ENCODE measurements around the gene GAD2. TPM values are rescaled to one million over a fixed set of nuclear protein-coding genes. Genes with fewer than 3 reads are reported as not detected.

Gene GAD2
- total and polyA plus RNA-seq, 12 donors = not detected

DNA sequence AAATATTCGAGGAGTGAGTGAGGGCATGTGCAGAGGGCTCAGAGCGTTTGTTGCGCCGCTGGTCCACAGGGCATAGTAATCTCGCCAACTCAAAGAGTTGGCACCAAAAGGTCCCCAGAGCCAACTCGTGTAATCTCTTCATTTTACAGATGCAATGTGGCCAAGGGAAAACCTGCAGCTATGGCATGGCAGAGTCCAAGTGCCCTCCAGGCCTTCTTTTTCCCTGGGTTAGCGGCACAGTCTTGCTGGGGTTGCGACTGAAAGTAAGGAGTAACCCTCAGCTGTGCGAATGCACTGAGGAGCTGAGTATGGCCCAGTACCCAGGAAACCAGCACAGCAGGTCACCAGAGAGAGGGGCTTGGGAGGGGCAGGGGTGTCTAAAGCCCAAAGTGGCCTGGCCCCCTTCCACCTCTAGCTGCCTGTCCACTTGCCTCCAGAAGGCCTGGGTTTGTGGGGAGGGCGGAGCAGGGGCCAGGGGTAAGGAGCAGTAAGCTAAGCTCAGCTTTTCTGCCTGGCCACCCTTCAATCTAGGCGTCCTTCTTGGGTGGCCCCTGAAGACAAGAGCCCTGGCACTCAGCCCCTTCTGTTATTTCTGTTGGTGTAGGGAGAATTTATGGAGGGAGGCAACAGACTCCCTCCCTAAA, 3.3 kb upstream of the GAD2 start:
- intact Hi-C loops (cut with DNase I) = no loop called here

DNA sequence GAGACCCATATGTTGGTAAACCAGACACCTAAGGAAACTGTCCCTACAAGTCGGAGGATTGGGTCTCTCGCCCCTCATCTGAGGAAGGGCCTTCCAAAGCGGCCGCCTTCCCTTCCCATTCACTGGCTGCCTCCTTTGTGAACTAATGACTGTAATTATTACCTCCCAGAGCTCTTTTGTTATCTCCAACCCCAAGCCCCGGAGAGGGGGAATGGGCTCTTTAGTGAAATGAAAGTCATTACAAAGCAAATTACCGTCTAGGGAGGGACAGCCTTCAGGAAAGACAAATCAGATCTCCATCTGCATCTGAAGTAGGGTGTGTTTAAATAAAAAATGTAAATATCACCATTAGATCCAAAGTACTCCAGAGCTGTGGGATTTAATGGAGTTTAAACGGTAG, 2.6 kb upstream of the GAD2 start:
- peaks cover 0 to 5% of the 10 kb centered on the region in 2 donors for H3K4me1 ChIP-seq (replicated peaks in 1 of 2)
- H3K27me3 ChIP-seq = peaks cover 68% of the 10 kb centered on the region
- H3K4me3 ChIP-seq = no peak overlapping the region
- no peak overlapping the region for H3K27ac ChIP-seq
- no peaks in the 10 kb centered on the region for H3K36me3 ChIP-seq (replicated peaks in 1 of 2)
- no peak for DNase-seq
- 11 to 19% (median 15%) methylated on average over 7 of the region's 7 CpGs for WGBS, 4 donors
- intact Hi-C loops (cut with DNase I) = no loop called here
- H3K9me3 ChIP-seq (replicated peaks in 1 of 3) = no peaks in the 10 kb centered on the region
- TF ChIP-seq, protein P1, sequence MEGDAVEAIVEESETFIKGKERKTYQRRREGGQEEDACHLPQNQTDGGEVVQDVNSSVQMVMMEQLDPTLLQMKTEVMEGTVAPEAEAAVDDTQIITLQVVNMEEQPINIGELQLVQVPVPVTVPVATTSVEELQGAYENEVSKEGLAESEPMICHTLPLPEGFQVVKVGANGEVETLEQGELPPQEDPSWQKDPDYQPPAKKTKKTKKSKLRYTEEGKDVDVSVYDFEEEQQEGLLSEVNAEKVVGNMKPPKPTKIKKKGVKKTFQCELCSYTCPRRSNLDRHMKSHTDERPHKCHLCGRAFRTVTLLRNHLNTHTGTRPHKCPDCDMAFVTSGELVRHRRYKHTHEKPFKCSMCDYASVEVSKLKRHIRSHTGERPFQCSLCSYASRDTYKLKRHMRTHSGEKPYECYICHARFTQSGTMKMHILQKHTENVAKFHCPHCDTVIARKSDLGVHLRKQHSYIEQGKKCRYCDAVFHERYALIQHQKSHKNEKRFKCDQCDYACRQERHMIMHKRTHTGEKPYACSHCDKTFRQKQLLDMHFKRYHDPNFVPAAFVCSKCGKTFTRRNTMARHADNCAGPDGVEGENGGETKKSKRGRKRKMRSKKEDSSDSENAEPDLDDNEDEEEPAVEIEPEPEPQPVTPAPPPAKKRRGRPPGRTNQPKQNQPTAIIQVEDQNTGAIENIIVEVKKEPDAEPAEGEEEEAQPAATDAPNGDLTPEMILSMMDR (IDR thresholded peaks at IDR 0.05) = no peak
- TF ChIP-seq POLR2A (IDR thresholded peaks at IDR 0.05) = no peak

More for the DNA sequence above, 3.3 kb upstream of the GAD2 start:
- TF ChIP-seq, protein P1 (IDR thresholded peaks at IDR 0.05) = no peak
- no peak for TF ChIP-seq POLR2A (IDR thresholded peaks at IDR 0.05)
- Histone ChIP-seq H3K9me3 (replicated peaks in 1 of 3) (no peaks in the 10 kb centered on the region), H3K36me3 (replicated peaks in 1 of 2) (no peaks in the 10 kb centered on the region), H3K4me3 (no peak overlapping the region), H3K27ac (no peak overlapping the region), H3K4me1 (replicated peaks in 1 of 2) (peaks cover 0 to 5% of the 10 kb centered on the region in 2 donors), H3K27me3 (peaks cover 65% of the 10 kb centered on the region)
- 0 to 24% (median 17%) methylated on average over 2 to 11 of the region's 11 CpGs for WGBS, 4 donors
- no peak for DNase-seq

- Histone ChIP-seq H3K27ac (no peak overlapping the region), H3K36me3 (replicated peaks in 1 of 2) (no peaks in the 10 kb centered on the region), H3K9me3 (replicated peaks in 1 of 3) (no peaks in the 10 kb centered on the region), H3K27me3 (peaks cover 76% of the 10 kb centered on the region), H3K4me3 (no peak overlapping the region), H3K4me1 (replicated peaks in 1 of 2) (peaks cover 0 to 5% of the 10 kb centered on the region in 2 donors)
- WGBS, 4 donors = 9 to 14% (median 10%) methylated on average over 27 to 34 of the region's 34 CpGs
- no peak for DNase-seq
- TF ChIP-seq, protein P1 (IDR thresholded peaks at IDR 0.05) = no peak
- TF ChIP-seq POLR2A (IDR thresholded peaks at IDR 0.05) = no peak
- intact Hi-C loops (cut with DNase I) = no loop called here
Measured at GRCh38 chr10:26214551-26215395, 1.8 kb upstream of the GAD2 start.

- Histone ChIP-seq H3K4me1 (replicated peaks in 1 of 2) (peaks cover 0 to 5% of the 10 kb centered on the region in 2 donors), H3K4me3 (no peak overlapping the region), H3K9me3 (replicated peaks in 1 of 3) (no peaks in the 10 kb centered on the region), H3K27ac (no peak overlapping the region), H3K27me3 (peaks cover 83% of the 10 kb centered on the region), H3K36me3 (replicated peaks in 1 of 2) (no peaks in the 10 kb centered on the region)
- DNase-seq = no peak
- intact Hi-C loops (cut with DNase I) = no loop called here
- TF ChIP-seq POLR2A (IDR thresholded peaks at IDR 0.05) = no peak
- 1 to 2% (median 2%) methylated on average over 31 of the region's 31 CpGs for WGBS, 4 donors
Measured at GRCh38 chr10:26215396-26215934, 1.1 kb upstream of the GAD2 start.
